Fibroblast of the aortic adventitia (primary cell): ENCODE measurements around the gene AP2A1. TPM values are rescaled to one million over a fixed set of nuclear protein-coding genes. Genes with fewer than 3 reads are reported as not detected.
A peak's percentile ranks its signal among the peaks of the same experiment; 100 is the strongest.
"Not testable (repeated sequence)": the region's sequence is repeated elsewhere in the genome, so short reads cannot be mapped to it uniquely, and the experiment has no call there.

Experiments used
- DNase-seq: peaks from one replicate; pipeline ENCODE4 v3.0.0-alpha.2; 2010; ENCODE audit warnings: low read depth
- H3K4me3 ChIP-seq: 2 replicates; pipeline ENCODE4 v1.5.1; 2011; ENCODE audit warnings: low read depth, mild to moderate bottlenecking, control low read depth, low read length, moderate library complexity
- total RNA-seq: library from RNA; depleted of rRNA; stranded (reverse); fragments of >200 nt; gene quantifications from 2 replicates; pipeline ENCODE4 v1.2.3, GENCODE V29; 2012; ENCODE audit warnings: low replicate concordance
- TF ChIP-seq, protein P1 (sequence below): IDR thresholded peaks from 2 replicates; pipeline ENCODE4 v1.5.1; 2011; ENCODE audit warnings: mild to moderate bottlenecking, low read length, control low read depth, inconsistent platforms; ENCODE audit not compliant: insufficient read depth

The AP2A1 gene
- 85.6 and 115 TPM in 2 replicates for total RNA-seq

GRCh38 chr19:49766930-49767299 is at the start of gene AP2A1:
Gene AP2A1, plus strand, starts transcription at chr19:49767001. Its CDS starts 133 bp downstream, at chr19:49767134.
- peak within 1 kb of the TSS; percentile 92 for H3K4me3 ChIP-seq

GRCh38 chr19:49718511-49718910 is 48.3 kb upstream of the AP2A1 start:
- TF ChIP-seq, protein P1, sequence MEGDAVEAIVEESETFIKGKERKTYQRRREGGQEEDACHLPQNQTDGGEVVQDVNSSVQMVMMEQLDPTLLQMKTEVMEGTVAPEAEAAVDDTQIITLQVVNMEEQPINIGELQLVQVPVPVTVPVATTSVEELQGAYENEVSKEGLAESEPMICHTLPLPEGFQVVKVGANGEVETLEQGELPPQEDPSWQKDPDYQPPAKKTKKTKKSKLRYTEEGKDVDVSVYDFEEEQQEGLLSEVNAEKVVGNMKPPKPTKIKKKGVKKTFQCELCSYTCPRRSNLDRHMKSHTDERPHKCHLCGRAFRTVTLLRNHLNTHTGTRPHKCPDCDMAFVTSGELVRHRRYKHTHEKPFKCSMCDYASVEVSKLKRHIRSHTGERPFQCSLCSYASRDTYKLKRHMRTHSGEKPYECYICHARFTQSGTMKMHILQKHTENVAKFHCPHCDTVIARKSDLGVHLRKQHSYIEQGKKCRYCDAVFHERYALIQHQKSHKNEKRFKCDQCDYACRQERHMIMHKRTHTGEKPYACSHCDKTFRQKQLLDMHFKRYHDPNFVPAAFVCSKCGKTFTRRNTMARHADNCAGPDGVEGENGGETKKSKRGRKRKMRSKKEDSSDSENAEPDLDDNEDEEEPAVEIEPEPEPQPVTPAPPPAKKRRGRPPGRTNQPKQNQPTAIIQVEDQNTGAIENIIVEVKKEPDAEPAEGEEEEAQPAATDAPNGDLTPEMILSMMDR = no peak
- H3K4me3 ChIP-seq = no peak overlapping the region
- DNase-seq = peak; percentile 34

More at GRCh38 chr19:49766930-49767299, at the start of gene AP2A1:
- TF ChIP-seq, protein P1 = no peak
- DNase-seq = no peak

DNA sequence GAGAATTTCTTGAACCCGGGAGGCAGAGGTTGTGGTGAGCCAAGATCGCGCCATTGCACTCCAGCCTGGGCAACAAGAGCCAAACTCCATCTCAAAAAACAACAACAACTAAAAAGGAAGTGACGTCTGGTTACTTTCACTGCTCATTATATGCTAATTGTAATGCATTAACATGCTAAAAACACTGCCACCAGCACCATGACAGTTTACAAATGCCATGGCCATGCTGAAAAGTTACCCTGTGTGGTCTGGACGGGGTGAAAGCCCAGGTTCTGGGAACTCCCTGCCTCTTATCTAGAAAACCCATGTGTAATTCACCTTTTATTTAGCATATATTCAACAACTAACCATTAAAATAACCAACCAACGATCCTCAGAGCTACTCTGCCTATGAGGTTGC is 47.8 kb upstream of the AP2A1 start:
- TF ChIP-seq, protein P1 = no peak
- DNase-seq = no peak

GRCh38 chr19:49719420-49719819 is 47.4 kb upstream of the AP2A1 start:
- DNase-seq, H3K4me3 ChIP-seq: not testable (repeated sequence)

More for the DNA sequence above, 47.8 kb upstream of the AP2A1 start:
- H3K4me3 ChIP-seq = no peak overlapping the region

- TF ChIP-seq, protein P1 = no peak
- H3K4me3 ChIP-seq = no peak overlapping the region
- peak; percentile 61 for DNase-seq
Measured at GRCh38 chr19:49727217-49728030, 39.4 kb upstream of the AP2A1 start.

GRCh38 chr19:49730166-49730565 is 36.6 kb upstream of the AP2A1 start:
- no peak for DNase-seq
- TF ChIP-seq, protein P1 = no peak
- no peak overlapping the region for H3K4me3 ChIP-seq

- no peak overlapping the region for H3K4me3 ChIP-seq
- no peak for DNase-seq
- TF ChIP-seq, protein P1 = no peak
Measured at GRCh38 chr19:49738268-49738667, 28.5 kb upstream of the AP2A1 start.
